HEK293T (cell line): ENCODE measurements around the gene KCNK15.

Experiments
- ARNT ChIP-seq: fragments of 450-650 bp; IDR thresholded peaks from 2 replicates; pipeline ENCODE4 v1.6.1; 2017; ENCODE audit warnings: mild to moderate bottlenecking
- BHLHE40 ChIP-seq: fragments of 450-650 bp; IDR thresholded peaks from 2 replicates; pipeline ENCODE4 v1.6.1; 2016; ENCODE audit warnings: mild to moderate bottlenecking, moderate library complexity, borderline replicate concordance
- CTBP1 ChIP-seq: fragments of 450-650 bp; IDR thresholded peaks from 2 replicates; pipeline ENCODE4 v1.6.1; 2016; ENCODE audit warnings: borderline replicate concordance
- ELF4 ChIP-seq: fragments of 450-650 bp; IDR thresholded peaks from 2 replicates; pipeline ENCODE4 v1.6.1; 2017; ENCODE audit warnings: antibody characterized with exemption
- FOXA1 ChIP-seq: fragments of 450-650 bp; IDR thresholded peaks from 2 replicates; pipeline ENCODE4 v1.6.1; 2016; ENCODE audit warnings: mild to moderate bottlenecking
- FOXK2 ChIP-seq: fragments of 450-650 bp; IDR thresholded peaks from 2 replicates; pipeline ENCODE4 v1.6.1; 2016; ENCODE audit warnings: mild to moderate bottlenecking
- FOXM1 ChIP-seq: fragments of 450-650 bp; IDR thresholded peaks from 2 replicates; pipeline ENCODE4 v1.6.1; 2017; ENCODE audit warnings: mild to moderate bottlenecking, borderline replicate concordance
- HDGF ChIP-seq: fragments of 450-650 bp; IDR thresholded peaks from 2 replicates; pipeline ENCODE4 v1.6.1; 2017; ENCODE audit warnings: antibody characterized with exemption, borderline replicate concordance
- NFRKB ChIP-seq: fragments of 450-650 bp; IDR thresholded peaks from 2 replicates; pipeline ENCODE4 v1.6.1; 2016; ENCODE audit warnings: mild to moderate bottlenecking, moderate library complexity
- PKNOX1 ChIP-seq: fragments of 450-650 bp; IDR thresholded peaks from 2 replicates; pipeline ENCODE4 v1.6.1; 2016
- SP1 ChIP-seq: fragments of 450-650 bp; IDR thresholded peaks from 2 replicates; pipeline ENCODE4 v1.6.1; 2017
- SUZ12 ChIP-seq: fragments of 450-650 bp; IDR thresholded peaks from 2 replicates; pipeline ENCODE4 v1.6.1; 2016; ENCODE audit warnings: mild to moderate bottlenecking
- ZNF384 ChIP-seq: fragments of 450-650 bp; IDR thresholded peaks from 2 replicates; pipeline ENCODE4 v1.6.1; 2016

DNA sequence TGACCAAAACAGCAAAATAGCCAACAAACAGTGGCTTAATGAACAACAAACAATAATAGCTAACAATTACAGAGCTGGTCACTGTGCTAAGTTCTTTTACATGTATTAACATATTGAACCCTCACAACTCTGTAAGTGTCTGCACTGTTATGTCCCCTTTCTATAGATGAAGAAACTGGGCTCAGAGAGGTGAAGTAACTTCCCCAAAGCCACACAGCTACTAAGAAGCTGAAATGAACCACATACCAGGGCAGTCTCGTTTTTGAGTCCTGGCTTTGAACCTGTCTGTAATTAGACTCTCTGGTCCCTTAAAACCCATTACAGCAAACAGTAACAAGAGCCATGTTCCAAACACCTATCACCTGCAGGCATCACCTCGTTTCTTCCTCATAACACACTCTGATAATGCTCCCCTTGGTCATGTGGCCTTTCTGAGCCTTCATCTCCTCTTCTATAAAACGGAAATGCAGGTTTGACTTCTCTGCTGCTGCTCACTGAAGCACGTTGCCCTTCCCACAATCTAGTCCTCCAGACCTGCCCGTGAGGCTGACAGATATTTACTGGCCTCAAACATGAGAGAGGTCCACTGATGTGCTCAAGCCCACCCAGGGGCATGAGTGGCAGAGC lies 23.3 kb downstream of the KCNK15 start:
- TF ChIP-seq FOXM1 (no peak), SP1 (no peak), FOXK2 (no peak), FOXA1 (no peak), ARNT (no peak), HDGF (no peak), NFRKB (no peak), BHLHE40 (no peak), CTBP1 (no peak), ZNF384 (no peak), SUZ12 (no peak), ELF4 (no peak), PKNOX1 (no peak)
